ENCODE data around the gene PTPRO. TPM values are rescaled to one million over a fixed set of nuclear protein-coding genes. Genes with fewer than 3 reads are reported as not detected.

The PTPRO gene
- total and polyA plus RNA-seq, 10 of the 15 experiments (the other 5 are each of a cell fraction or from before 2014, with no cell fraction given) = 1.2 to 5.3 (median 3.5) TPM

GRCh38 chr12:15546102-15546701, 223.9 kb downstream of the PTPRO start:
- BruUV-seq (replicated peaks) = no TSS peak
- TF ChIP-seq FOXM1 (IDR thresholded peaks at IDR 0.05; ENCODE audit: low read depth, low read length) = no peak; the same call in 1 of the 2 replicates
- 0 out of 2 replicates have a peak, but pooled peaks have one; percentile 34 for TF ChIP-seq NBN (IDR thresholded peaks at IDR 0.05)
- TF ChIP-seq TBL1XR1 (IDR thresholded peaks at IDR 0.05; ENCODE audit: low read depth, low read length) = no peak; the same call in 1 of the 2 replicates
- peak; percentile 47; the same call in 1 of the 2 replicates for TF ChIP-seq MTA2 (IDR thresholded peaks at IDR 0.05; ENCODE audit: low read depth)
- TF ChIP-seq YY1 (IDR thresholded peaks at IDR 0.05; ENCODE audit: low read depth, low read length) = 0 out of 2 replicates have a peak, but pooled peaks have one; percentile 22
- peak; percentile 59 for TF ChIP-seq RUNX3 (IDR thresholded peaks at IDR 0.05; ENCODE audit: low read length)
- peak; percentile 65 for TF ChIP-seq JUNB (IDR thresholded peaks at IDR 0.05)
- peak; percentile 68 for TF ChIP-seq MEF2B (IDR thresholded peaks at IDR 0.05; ENCODE audit: partially characterized antibody, poor library complexity, severe bottlenecking)
- no peak for TF ChIP-seq CHD1 (IDR thresholded peaks at IDR 0.05; ENCODE audit: low read depth, low read length)
- TF ChIP-seq POLR2AphosphoS5 (IDR thresholded peaks at IDR 0.05; ENCODE audit: low read length) = no peak
- TF ChIP-seq PAX8 (IDR thresholded peaks at IDR 0.05) = peak; percentile 86; the same call in 1 of the 2 replicates
- TF ChIP-seq ATF7 (IDR thresholded peaks at IDR 0.05; ENCODE audit: low read depth) = peak; percentile 91
- peak in 1 of 2 experiments; percentile 8; a peak in 2 of 4 replicates for TF ChIP-seq IKZF2 (IDR thresholded peaks at IDR 0.05)
- TF ChIP-seq NFIC (IDR thresholded peaks at IDR 0.05; ENCODE audit: low read depth, low read length) = peak; percentile 66; the same call in 1 of the 2 replicates
- 0 out of 2 replicates have a peak, but pooled peaks have one; percentile 40 for TF ChIP-seq DPF2 (IDR thresholded peaks at IDR 0.05)
- no peak for TF ChIP-seq NR2C2 (IDR thresholded peaks at IDR 0.05; ENCODE audit: borderline replicate concordance, control insufficient read depth, insufficient read length, low read depth)
- TF ChIP-seq PKNOX1 (IDR thresholded peaks at IDR 0.05) = 0 out of 2 replicates have a peak, but pooled peaks have one; percentile 7
- TF ChIP-seq ZNF384 (IDR thresholded peaks at IDR 0.05; ENCODE audit: borderline replicate concordance, low read depth, low read length) = peak; percentile 20; the same call in 1 of the 2 replicates
- peak; percentile 89 for TF ChIP-seq TCF7 (IDR thresholded peaks at IDR 0.05; ENCODE audit: borderline replicate concordance)
- peak; percentile 83 for TF ChIP-seq ATF2 (IDR thresholded peaks at IDR 0.05; ENCODE audit: low read length)

More at GRCh38 chr12:15546102-15546701, 223.9 kb downstream of the PTPRO start:
- H3K9ac ChIP-seq (ENCODE audit: control insufficient read depth, insufficient read depth, low read length) = peak overlapping the region; percentile 39
- H3K4me3 ChIP-seq = peak overlapping the region; percentile 52
- no peaks in the 10 kb centered on the region for H3K9me3 ChIP-seq (replicated peaks; ENCODE audit: control insufficient read depth, insufficient read depth, low read length)
- intact Hi-C loops (cut with micrococcal nuclease; ENCODE audit: unreplicated experiment) = no loop called here
- in situ Hi-C loops (cut with MboI) = no loop called here
- RAD21 ChIA-PET (ENCODE audit: unreplicated experiment) = interaction anchor here (1.0 to 4.1 kb wide), 18 partner anchors 11 to 312 kb away, joined by 3 to 47 read pairs (median 8); no protein-coding TSS in a partner anchor
- WGBS (ENCODE audit: insufficient coverage, insufficient replicate concordance, low lambda C conversion rate, missing lambda C conversion rate) = 16% methylated on average over 1 of the region's 1 CpG
- no peaks in the 10 kb centered on the region for H3K36me3 ChIP-seq (ENCODE audit: control insufficient read depth in 2 of 2, insufficient read depth in 2 of 2, low read length in 1 of 2)
- H2AFZ ChIP-seq (ENCODE audit: control insufficient read depth, low read depth, low read length) = peak overlapping the region; percentile 59
- CTCF ChIA-PET = interaction anchor here (0.8 to 10.7 kb wide), 15 partner anchors 9 to 353 kb away, joined by 3 to 116 read pairs (median 6); no protein-coding TSS in a partner anchor
- peak; percentile 25 for DNase-seq (ENCODE audit: low read depth, low spot score)
- peak; percentile 87 for ATAC-seq
- SMC1A ChIA-PET (ENCODE audit: uncharacterized antibody, unreplicated experiment) = interaction anchor here (0.8 to 9.9 kb wide), 17 partner anchors 9 to 224 kb away, joined by 3 to 160 read pairs (median 7); no protein-coding TSS in a partner anchor
- H3K4me2 ChIP-seq (ENCODE audit: control insufficient read depth, insufficient read depth) = peak overlapping the region; percentile 69
- no peaks in the 10 kb centered on the region for H3K79me2 ChIP-seq (ENCODE audit: control insufficient read depth, insufficient read depth, low read length)
- H3K4me1 ChIP-seq (ENCODE audit: control insufficient read depth, insufficient read depth, low read length) = peaks cover 19% of the 10 kb centered on the region
- H4K20me1 ChIP-seq (ENCODE audit: control insufficient read depth, insufficient read depth) = no peaks in the 10 kb centered on the region
- H3K27ac ChIP-seq (ENCODE audit: control insufficient read depth, insufficient read depth) = peak overlapping the region; percentile 66
- FAIRE-seq = no peak
- POLR2A ChIA-PET = interaction anchor here (0.6 to 5.5 kb wide), 8 partner anchors 12 to 242 kb away, joined by 3 to 54 read pairs (median 5); no protein-coding TSS in a partner anchor
- H3K27me3 ChIP-seq (replicated peaks in 1 of 2; ENCODE audit: control insufficient read depth in 2 of 2, insufficient read depth in 2 of 2, low read length in 1 of 2) = no peaks in the 10 kb centered on the region

Measured in GM12878 (cell line).